Transverse colon (tissue), 4 donors: ENCODE results near the gene DIS3L2. TPM values are rescaled to one million over a fixed set of nuclear protein-coding genes. Genes with fewer than 3 reads are reported as not detected.

Experiments
- DNase-seq: peaks from one replicate; pipeline ENCODE4 v3.0.0-alpha.2; 2019
- H3K27ac ChIP-seq, 4 donors: fragments of 200-600 bp; sonication (generic); 2 replicates each; pipeline ENCODE4 v1.5.1; 2016 to 2018; ENCODE audit warnings: inconsistent platforms in 4 of 4
- H3K27me3 ChIP-seq: fragments of 200-600 bp; sonication (generic); 2 replicates; pipeline ENCODE4 v1.5.1; 2017; ENCODE audit warnings: inconsistent platforms
- H3K36me3 ChIP-seq, 4 donors: fragments of 200-600 bp; sonication (generic); 2 replicates each; pipeline ENCODE4 v1.5.1; 2017 to 2019; ENCODE audit warnings: inconsistent platforms in 4 of 4
- H3K4me1 ChIP-seq, 4 donors: fragments of 200-600 bp; sonication (generic); 2 replicates each; pipeline ENCODE4 v1.5.1; 2017 to 2020; ENCODE audit warnings: inconsistent platforms in 4 of 4
- H3K4me3 ChIP-seq, 4 donors: fragments of 200-600 bp; sonication (generic); 1 replicate in 1 of 4; 2 replicates in 3 of 4; pipeline versions ENCODE4 v1.5.1 to v1.6.1; 2017 to 2019; ENCODE audit warnings: inconsistent platforms in 4 of 4
- H3K9me3 ChIP-seq, 2 donors: fragments of 200-600 bp; sonication (generic); 2 replicates each; pipeline ENCODE4 v1.5.1; 2017 to 2019; ENCODE audit warnings: inconsistent platforms in 2 of 2
- EP300 ChIP-seq: sonication (generic); formaldehyde crosslinking; IDR thresholded peaks from one replicate; pipeline ENCODE4 v1.6.1; 2017; ENCODE audit warnings: antibody characterized with exemption, low read depth
- POLR2A ChIP-seq: fragments of 450-650 bp; IDR thresholded peaks from one replicate; pipeline ENCODE4 v1.6.1; 2016; ENCODE audit warnings: antibody characterized with exemption, mild to moderate bottlenecking, moderate library complexity
- POLR2AphosphoS5 ChIP-seq, 3 donors: sonication (generic); formaldehyde crosslinking; IDR thresholded peaks; one replicate each; pipeline ENCODE4 v1.6.1; 2016; ENCODE audit warnings: antibody characterized with exemption in 3 of 3
- WGBS, 2 donors: methylation state at CpG; one replicate each; pipeline ENCODE4 v1.1.5; 2018; ENCODE audit warnings: low coverage in 1 of 2; 5-methylcytosine and 5-hydroxymethylcytosine counted together
- in situ Hi-C, 4 donors: fragments of 200-750 bp; cut with MboI; loops; one replicate each; pipeline versions ENCODE4 v1.15.0 to v1.15.1; 2017; ENCODE audit warnings: low sequenced_read_pairs in 3 of 4, low pct_ligation_motif_present in 1 of 4, low pct_unique_long_range_greater_than_20kb in 1 of 4
- intact Hi-C: fragments of 100-400 bp; cut with DNase I; formaldehyde crosslinking; loops from one replicate; pipeline ENCODE4 v1.15.1; 2023; ENCODE audit warnings: low total_unique reads
- total RNA-seq, 4 donors: library from RNA; depleted of rRNA; stranded (reverse); fragments of >200 nt; gene quantifications; one replicate each; pipeline ENCODE4 v1.1.0, GENCODE V29; 2016
- TF ChIP-seq, protein P1 (sequence below), 5 experiments: fragments of 200-600 bp in 3 of 5; fragments of 450-650 bp in 2 of 5; sonication (generic) in 3 of 5; IDR thresholded peaks; 1 replicate in 2 of 5; 2 replicates in 3 of 5; pipeline ENCODE4 v1.5.1; 2016 to 2017; ENCODE audit warnings: antibody characterized with exemption in 5 of 5, inconsistent platforms in 3 of 5, mild to moderate bottlenecking in 2 of 5, moderate library complexity in 1 of 5

DIS3L2 gene
- total RNA-seq, 4 donors from 2014 or later, result 24.7 to 99.9 (median 51.2) TPM

DNA sequence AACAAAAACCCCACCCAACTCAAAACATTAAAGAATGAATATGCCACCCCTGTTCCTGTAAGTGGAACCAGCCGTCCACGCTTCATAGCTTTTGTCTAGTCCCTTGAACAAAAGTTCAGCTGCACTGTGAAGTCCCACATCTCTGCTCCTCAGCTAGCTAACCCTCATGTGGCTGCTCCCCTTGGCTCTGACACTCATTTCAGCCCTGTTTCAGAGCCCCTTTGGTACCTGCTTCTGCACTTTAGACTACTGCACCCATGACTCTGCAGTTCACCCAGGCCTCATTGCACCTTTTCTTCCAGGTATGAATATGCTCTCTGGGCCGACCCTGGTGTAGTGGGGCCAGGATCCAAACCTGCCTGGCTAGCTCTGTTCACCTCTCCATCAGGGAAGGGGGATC is 155.3 kb downstream of the DIS3L2 start:
- TF ChIP-seq POLR2AphosphoS5 (IDR thresholded peaks at IDR 0.05) (no peak), EP300 (no peak), POLR2A (no peak)
- TF ChIP-seq, protein P1, sequence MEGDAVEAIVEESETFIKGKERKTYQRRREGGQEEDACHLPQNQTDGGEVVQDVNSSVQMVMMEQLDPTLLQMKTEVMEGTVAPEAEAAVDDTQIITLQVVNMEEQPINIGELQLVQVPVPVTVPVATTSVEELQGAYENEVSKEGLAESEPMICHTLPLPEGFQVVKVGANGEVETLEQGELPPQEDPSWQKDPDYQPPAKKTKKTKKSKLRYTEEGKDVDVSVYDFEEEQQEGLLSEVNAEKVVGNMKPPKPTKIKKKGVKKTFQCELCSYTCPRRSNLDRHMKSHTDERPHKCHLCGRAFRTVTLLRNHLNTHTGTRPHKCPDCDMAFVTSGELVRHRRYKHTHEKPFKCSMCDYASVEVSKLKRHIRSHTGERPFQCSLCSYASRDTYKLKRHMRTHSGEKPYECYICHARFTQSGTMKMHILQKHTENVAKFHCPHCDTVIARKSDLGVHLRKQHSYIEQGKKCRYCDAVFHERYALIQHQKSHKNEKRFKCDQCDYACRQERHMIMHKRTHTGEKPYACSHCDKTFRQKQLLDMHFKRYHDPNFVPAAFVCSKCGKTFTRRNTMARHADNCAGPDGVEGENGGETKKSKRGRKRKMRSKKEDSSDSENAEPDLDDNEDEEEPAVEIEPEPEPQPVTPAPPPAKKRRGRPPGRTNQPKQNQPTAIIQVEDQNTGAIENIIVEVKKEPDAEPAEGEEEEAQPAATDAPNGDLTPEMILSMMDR (IDR thresholded peaks at IDR 0.05), result no peak
- 50 to 91% methylated on average over 2 to 3 of the region's 3 CpGs for WGBS, 2 donors
- no peaks in the 10 kb centered on the region for H3K4me1 ChIP-seq
- no peaks in the 10 kb centered on the region for H3K9me3 ChIP-seq
- no peak overlapping the region for H3K27ac ChIP-seq
- intact Hi-C loops, result loop anchor here (5.0 kb wide), 1 partner anchor 1975 kb away; no protein-coding TSS in a partner anchor
- H3K36me3 ChIP-seq, result no peaks in the 10 kb centered on the region
- H3K27me3 ChIP-seq, result no peaks in the 10 kb centered on the region
- no peak for DNase-seq
- H3K4me3 ChIP-seq, result no peak overlapping the region
- in situ Hi-C loops, result no loop called here

DNA sequence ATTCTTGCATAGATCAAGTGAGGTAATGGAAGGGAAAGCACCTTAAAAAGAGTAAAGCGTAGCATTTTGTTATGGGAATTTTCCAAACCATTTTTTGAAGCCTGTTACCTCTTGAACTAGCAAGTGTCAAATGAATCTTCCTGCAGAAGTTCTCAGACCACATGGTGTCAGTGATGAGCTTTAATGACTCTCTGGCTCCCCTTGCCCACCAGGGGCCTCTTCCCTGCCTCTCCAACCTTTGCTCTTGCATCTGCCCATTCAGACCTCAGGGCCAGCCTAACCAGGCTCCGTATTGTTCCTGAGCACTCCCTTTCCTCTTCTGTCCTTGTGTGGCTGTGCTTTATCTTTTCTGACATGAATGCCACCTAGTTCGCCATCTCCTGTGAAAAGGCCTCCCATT is 155.9 kb downstream of the DIS3L2 start:
- in situ Hi-C loops, result no loop called here

DNA sequence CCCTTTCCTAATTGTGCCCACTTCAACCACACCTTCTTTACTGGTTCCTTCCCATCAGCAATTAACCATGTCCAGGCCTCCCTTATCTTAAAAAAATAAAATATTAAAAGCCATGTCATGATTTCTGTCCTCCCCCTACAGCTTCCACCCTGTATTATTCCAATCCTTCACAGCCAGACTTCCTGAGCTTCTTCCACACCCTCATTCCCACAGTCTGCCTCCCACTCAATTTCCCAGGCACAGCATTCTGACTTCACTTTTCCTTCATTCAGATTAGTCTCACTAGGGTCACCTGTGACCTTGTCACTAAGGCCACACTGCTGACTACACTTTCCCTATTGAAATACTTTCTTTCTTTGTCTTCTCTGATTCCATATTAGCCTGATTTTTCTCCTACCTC is 159.4 kb downstream of the DIS3L2 start:
- Histone ChIP-seq H3K9me3 (no peaks in the 10 kb centered on the region), H3K4me1 (no peaks in the 10 kb centered on the region), H3K4me3 (no peak overlapping the region), H3K27me3 (no peaks in the 10 kb centered on the region), H3K36me3 (no peaks in the 10 kb centered on the region), H3K27ac (no peak overlapping the region)
- in situ Hi-C loops (no loop called here), intact Hi-C loops (no loop called here)
- TF ChIP-seq, protein P1 (IDR thresholded peaks at IDR 0.05), result no peak
- no peak for DNase-seq

More for the DNA sequence above, 155.9 kb downstream of the DIS3L2 start:
- Histone ChIP-seq H3K27ac (no peak overlapping the region), H3K4me3 (no peak overlapping the region), H3K4me1 (no peaks in the 10 kb centered on the region), H3K9me3 (no peaks in the 10 kb centered on the region), H3K27me3 (no peaks in the 10 kb centered on the region), H3K36me3 (no peaks in the 10 kb centered on the region)
- no peak for DNase-seq
- 89 to 93% methylated on average over 3 of the region's 3 CpGs for WGBS, 2 donors
- TF ChIP-seq POLR2AphosphoS5 (IDR thresholded peaks at IDR 0.05) (no peak), POLR2A (no peak), EP300 (no peak)
- TF ChIP-seq, protein P1 (IDR thresholded peaks at IDR 0.05), result no peak
- intact Hi-C loops, result loop anchor here (5.0 kb wide), 1 partner anchor 1975 kb away; no protein-coding TSS in a partner anchor

DNA sequence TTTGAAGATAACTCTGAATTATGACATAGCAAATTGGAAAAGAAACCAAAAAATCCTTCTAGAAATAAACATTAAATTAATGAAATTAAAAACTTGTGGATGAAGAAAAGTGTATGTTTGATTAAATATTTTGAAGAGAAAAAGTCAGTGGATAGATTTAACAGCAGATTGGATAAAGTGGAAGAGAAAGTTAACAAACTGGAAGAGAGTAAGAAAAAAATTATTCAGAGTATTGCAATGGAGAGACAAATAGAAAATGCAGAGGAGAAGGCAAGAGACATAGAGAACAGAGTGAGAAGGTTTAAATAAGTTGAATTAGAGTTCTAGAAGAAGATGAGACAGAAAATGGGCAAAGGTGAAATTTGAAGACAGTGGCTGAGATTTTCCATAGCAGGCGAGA is 162.8 kb downstream of the DIS3L2 start:
- 95 to 100% methylated on average over 1 of the region's 1 CpG for WGBS, 2 donors
- intact Hi-C loops, result no loop called here
- TF ChIP-seq, protein P1 (IDR thresholded peaks at IDR 0.05), result no peak
- TF ChIP-seq EP300 (no peak), POLR2A (no peak), POLR2AphosphoS5 (IDR thresholded peaks at IDR 0.05) (no peak)
- Histone ChIP-seq H3K4me3 (no peak overlapping the region), H3K36me3 (no peaks in the 10 kb centered on the region), H3K9me3 (no peaks in the 10 kb centered on the region), H3K27me3 (no peaks in the 10 kb centered on the region), H3K27ac (no peak overlapping the region), H3K4me1 (no peaks in the 10 kb centered on the region)
- no peak for DNase-seq
- in situ Hi-C loops, result no loop called here
